Measurements from ENCODE around the gene AKR1C1.
"Not testable (repeated sequence)": the region's sequence is repeated elsewhere in the genome, so short reads cannot be mapped to it uniquely, and the experiment has no call there.

The AKR1C1 gene

GRCh38 chr10:4962876-4963814 is at the start of gene AKR1C1:
TSS of gene AKR1C1 (plus strand) at chr10:4963415. CDS start at chr10:4963445, 30 bp downstream.
- not testable (repeated sequence) for H3K27ac ChIP-seq; H3K36me3 ChIP-seq; H3K9me3 ChIP-seq; H3K4me3 ChIP-seq (ENCODE audit: low read depth in 1 of 2, low read length in 1 of 2); H3K27me3 ChIP-seq
- H3K4me1 ChIP-seq (ENCODE audit: control insufficient read depth in 1 of 2, insufficient read depth in 1 of 2, low read depth in 1 of 2, low read length in 1 of 2), result peaks cover 0 to 11% of the 10 kb centered on the region in 2 experiments

GRCh38 chr10:4914213-4914850 is 48.9 kb upstream of the AKR1C1 start:
- Histone ChIP-seq H3K4me3 (ENCODE audit: low read depth in 1 of 2, low read length in 1 of 2) (no peak overlapping the region), H3K27ac (no peak overlapping the region), H3K36me3 (no peaks in the 10 kb centered on the region), H3K27me3 (no peaks in the 10 kb centered on the region), H3K9me3 (no peaks in the 10 kb centered on the region), H3K4me1 (ENCODE audit: control insufficient read depth in 1 of 2, insufficient read depth in 1 of 2, low read depth in 1 of 2, low read length in 1 of 2) (no peaks in the 10 kb centered on the region)
- no peak for TF ChIP-seq CTCF (IDR thresholded peaks at IDR 0.05)

GRCh38 chr10:4916086-4916716 is 47.0 kb upstream of the AKR1C1 start:
- Histone ChIP-seq H3K4me3 (ENCODE audit: low read depth in 1 of 2, low read length in 1 of 2) (no peak overlapping the region), H3K9me3 (no peaks in the 10 kb centered on the region), H3K27me3 (no peaks in the 10 kb centered on the region), H3K36me3 (no peaks in the 10 kb centered on the region), H3K27ac (no peak overlapping the region), H3K4me1 (ENCODE audit: control insufficient read depth in 1 of 2, insufficient read depth in 1 of 2, low read depth in 1 of 2, low read length in 1 of 2) (no peaks in the 10 kb centered on the region)
- TF ChIP-seq CTCF (IDR thresholded peaks at IDR 0.05), result no peak

- no peak for TF ChIP-seq CTCF (IDR thresholded peaks at IDR 0.05)
Observed at GRCh38 chr10:4918236-4918635, 45.0 kb upstream of the AKR1C1 start.

GRCh38 chr10:4924482-4924881 is 38.7 kb upstream of the AKR1C1 start:
- H3K4me3 ChIP-seq (ENCODE audit: low read depth in 1 of 2, low read length in 1 of 2); H3K27me3 ChIP-seq; H3K36me3 ChIP-seq; H3K4me1 ChIP-seq (ENCODE audit: control insufficient read depth in 1 of 2, insufficient read depth in 1 of 2, low read depth in 1 of 2, low read length in 1 of 2); H3K9me3 ChIP-seq; H3K27ac ChIP-seq: not testable (repeated sequence)

More at GRCh38 chr10:4918236-4918635, 45.0 kb upstream of the AKR1C1 start:
- no peaks in the 10 kb centered on the region for H3K36me3 ChIP-seq
- H3K27me3 ChIP-seq, result no peaks in the 10 kb centered on the region
- no peak overlapping the region for H3K4me3 ChIP-seq (ENCODE audit: low read depth in 1 of 2, low read length in 1 of 2)
- H3K27ac ChIP-seq, result no peak overlapping the region
- H3K9me3 ChIP-seq, result no peaks in the 10 kb centered on the region
- no peaks in the 10 kb centered on the region for H3K4me1 ChIP-seq (ENCODE audit: control insufficient read depth in 1 of 2, insufficient read depth in 1 of 2, low read depth in 1 of 2, low read length in 1 of 2)

GRCh38 chr10:4926400-4926799 is 36.8 kb upstream of the AKR1C1 start:
- Histone ChIP-seq H3K27me3 (no peaks in the 10 kb centered on the region), H3K4me3 (ENCODE audit: low read depth in 1 of 2, low read length in 1 of 2) (no peak overlapping the region), H3K27ac (no peak overlapping the region), H3K9me3 (no peaks in the 10 kb centered on the region), H3K4me1 (ENCODE audit: control insufficient read depth in 1 of 2, insufficient read depth in 1 of 2, low read depth in 1 of 2, low read length in 1 of 2) (no peaks in the 10 kb centered on the region), H3K36me3 (no peaks in the 10 kb centered on the region)
- TF ChIP-seq CTCF (IDR thresholded peaks at IDR 0.05), result no peak
